ENCODE data around the gene MOB3A.
"Not testable (repeated sequence)": the region's sequence is repeated elsewhere in the genome, so short reads cannot be mapped to it uniquely, and the experiment has no call there.

The MOB3A gene

GRCh38 chr19:2129892-2130770, 34.0 kb upstream of the MOB3A start:
- no peak overlapping the region for H2AFZ ChIP-seq (ENCODE audit: low read length)
- H3K4me3 ChIP-seq (ENCODE audit: low read length, poor library complexity, severe bottlenecking): no peak overlapping the region
- H4K20me1 ChIP-seq (ENCODE audit: insufficient read depth, low read length, poor library complexity, severe bottlenecking): no peaks in the 10 kb centered on the region
- TF ChIP-seq CTCF (conservative IDR thresholded peaks at IDR 0.05; ENCODE audit: low read length) (no peak), EZH2phosphoT487 (IDR thresholded peaks at IDR 0.05; ENCODE audit: borderline replicate concordance) (no peak)
- no peaks in the 10 kb centered on the region for H3F3A ChIP-seq (ENCODE audit: low read depth)
- H3K4me2 ChIP-seq (ENCODE audit: low read depth, low read length, poor library complexity, severe bottlenecking): no peak overlapping the region
- H3K9me3 ChIP-seq (ENCODE audit: insufficient read depth, low read depth, low read length): no peaks in the 10 kb centered on the region
- peaks cover 50% of the 10 kb centered on the region; the same call in 1 of the 2 replicates for H3K36me3 ChIP-seq (ENCODE audit: insufficient read depth, low read length)
- H3K9me2 ChIP-seq (replicated peaks; ENCODE audit: low read depth, low read length): no peaks in the 10 kb centered on the region
- no peaks in the 10 kb centered on the region for H3K79me2 ChIP-seq (ENCODE audit: insufficient read depth, low read length)
- H3K27me3 ChIP-seq (ENCODE audit: insufficient read depth, low read length, poor library complexity, severe bottlenecking): no peaks in the 10 kb centered on the region
- H3K9ac ChIP-seq (ENCODE audit: low read depth, low read length, poor library complexity, severe bottlenecking): no peak overlapping the region
- H3K4me1 ChIP-seq (ENCODE audit: insufficient read depth, low read length, poor library complexity, severe bottlenecking): no peaks in the 10 kb centered on the region

- TF ChIP-seq CTCF (conservative IDR thresholded peaks at IDR 0.05; ENCODE audit: low read length): no peak
- no peak for TF ChIP-seq EZH2phosphoT487 (IDR thresholded peaks at IDR 0.05; ENCODE audit: borderline replicate concordance)
- Histone ChIP-seq H4K20me1 (ENCODE audit: insufficient read depth, low read length, poor library complexity, severe bottlenecking) (no peaks in the 10 kb centered on the region), H3K36me3 (ENCODE audit: insufficient read depth, low read length) (peaks cover 50% of the 10 kb centered on the region; the same call in 1 of the 2 replicates)
Measured at GRCh38 chr19:2129486-2129885, 33.4 kb upstream of the MOB3A start.

DNA sequence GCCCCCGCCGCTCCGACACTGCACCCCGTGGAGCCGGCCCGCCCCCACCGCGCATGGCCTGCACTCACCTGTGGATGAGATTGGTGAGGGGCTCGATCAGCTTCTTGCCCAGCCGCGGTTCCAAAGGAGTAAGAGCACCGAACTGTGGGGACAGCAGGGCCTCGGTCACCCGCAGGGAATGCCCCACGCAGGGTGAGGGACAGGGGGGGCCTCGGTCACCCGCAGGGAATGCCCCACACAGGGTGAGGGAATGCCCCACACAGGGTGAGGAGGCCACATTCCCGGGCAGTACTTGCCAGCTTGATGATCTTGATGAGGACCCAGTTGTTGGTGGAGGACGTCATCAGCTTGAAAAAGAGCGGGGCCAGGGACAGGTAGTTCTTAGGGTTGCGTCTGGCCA, 32.9 kb upstream of the MOB3A start:
- no peak for TF ChIP-seq CTCF (conservative IDR thresholded peaks at IDR 0.05; ENCODE audit: low read length)
- no peak for TF ChIP-seq EZH2phosphoT487 (IDR thresholded peaks at IDR 0.05; ENCODE audit: borderline replicate concordance)
- H3K27me3 ChIP-seq (ENCODE audit: insufficient read depth, low read length, poor library complexity, severe bottlenecking): no peaks in the 10 kb centered on the region
- H3K9ac ChIP-seq (ENCODE audit: low read depth, low read length, poor library complexity, severe bottlenecking): no peak overlapping the region
- no peaks in the 10 kb centered on the region for H3F3A ChIP-seq (ENCODE audit: low read depth)
- no peaks in the 10 kb centered on the region for H3K4me1 ChIP-seq (ENCODE audit: insufficient read depth, low read length, poor library complexity, severe bottlenecking)
- H3K4me2 ChIP-seq (ENCODE audit: low read depth, low read length, poor library complexity, severe bottlenecking): no peak overlapping the region
- H4K20me1 ChIP-seq (ENCODE audit: insufficient read depth, low read length, poor library complexity, severe bottlenecking): no peaks in the 10 kb centered on the region
- H3K9me2 ChIP-seq (replicated peaks; ENCODE audit: low read depth, low read length): no peaks in the 10 kb centered on the region
- peaks cover 51% of the 10 kb centered on the region; the same call in 1 of the 2 replicates for H3K36me3 ChIP-seq (ENCODE audit: insufficient read depth, low read length)
- no peak overlapping the region for H3K4me3 ChIP-seq (ENCODE audit: low read length, poor library complexity, severe bottlenecking)
- no peaks in the 10 kb centered on the region for H3K79me2 ChIP-seq (ENCODE audit: insufficient read depth, low read length)
- no peak overlapping the region for H2AFZ ChIP-seq (ENCODE audit: low read length)
- no peaks in the 10 kb centered on the region for H3K9me3 ChIP-seq (ENCODE audit: insufficient read depth, low read depth, low read length)

More at GRCh38 chr19:2129486-2129885, 33.4 kb upstream of the MOB3A start:
- no peak overlapping the region for H3K4me3 ChIP-seq (ENCODE audit: low read length, poor library complexity, severe bottlenecking)
- no peak overlapping the region for H3K4me2 ChIP-seq (ENCODE audit: low read depth, low read length, poor library complexity, severe bottlenecking)
- H3K9me3 ChIP-seq (ENCODE audit: insufficient read depth, low read depth, low read length): no peaks in the 10 kb centered on the region
- no peaks in the 10 kb centered on the region for H3K9me2 ChIP-seq (replicated peaks; ENCODE audit: low read depth, low read length)
- H3K27me3 ChIP-seq (ENCODE audit: insufficient read depth, low read length, poor library complexity, severe bottlenecking): no peaks in the 10 kb centered on the region
- H3K4me1 ChIP-seq (ENCODE audit: insufficient read depth, low read length, poor library complexity, severe bottlenecking): no peaks in the 10 kb centered on the region
- H2AFZ ChIP-seq (ENCODE audit: low read length): no peak overlapping the region
- H3F3A ChIP-seq (ENCODE audit: low read depth): no peaks in the 10 kb centered on the region
- H3K9ac ChIP-seq (ENCODE audit: low read depth, low read length, poor library complexity, severe bottlenecking): no peak overlapping the region
- H3K79me2 ChIP-seq (ENCODE audit: insufficient read depth, low read length): no peaks in the 10 kb centered on the region

DNA sequence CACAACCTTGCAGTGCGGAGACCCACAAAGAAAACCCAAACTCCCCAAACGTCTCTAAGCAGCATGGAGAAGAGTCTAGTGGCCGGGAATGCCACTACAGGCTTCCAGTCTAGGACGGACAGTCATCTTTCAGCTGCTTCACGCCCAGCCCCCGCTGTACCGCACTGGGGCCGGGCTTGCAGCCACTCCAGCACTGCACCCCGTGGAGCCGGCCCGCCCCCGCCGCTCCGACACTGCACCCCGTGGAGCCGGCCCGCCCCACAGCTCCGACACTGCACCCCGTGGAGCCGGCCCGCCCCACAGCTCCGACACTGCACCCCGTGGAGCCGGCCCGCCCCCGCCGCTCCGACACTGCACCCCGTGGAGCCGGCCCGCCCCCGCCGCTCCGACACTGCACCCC, 32.1 kb upstream of the MOB3A start:
- H3K79me2 ChIP-seq (ENCODE audit: insufficient read depth, low read length); H3K4me3 ChIP-seq (ENCODE audit: low read length, poor library complexity, severe bottlenecking); H3K9ac ChIP-seq (ENCODE audit: low read depth, low read length, poor library complexity, severe bottlenecking); H3K9me2 ChIP-seq (replicated peaks; ENCODE audit: low read depth, low read length); H4K20me1 ChIP-seq (ENCODE audit: insufficient read depth, low read length, poor library complexity, severe bottlenecking); H3K9me3 ChIP-seq (ENCODE audit: insufficient read depth, low read depth, low read length); H2AFZ ChIP-seq (ENCODE audit: low read length); H3K4me1 ChIP-seq (ENCODE audit: insufficient read depth, low read length, poor library complexity, severe bottlenecking); H3F3A ChIP-seq (ENCODE audit: low read depth); H3K27me3 ChIP-seq (ENCODE audit: insufficient read depth, low read length, poor library complexity, severe bottlenecking); H3K4me2 ChIP-seq (ENCODE audit: low read depth, low read length, poor library complexity, severe bottlenecking): not testable (repeated sequence)
- peaks cover 57% of the 10 kb centered on the region; the same call in 1 of the 2 replicates for H3K36me3 ChIP-seq (ENCODE audit: insufficient read depth, low read length)

Data from Loucy (cell line).